GM12878 (cell line): ENCODE results near the gene VEPH1. TPM values are rescaled to one million over a fixed set of nuclear protein-coding genes. Genes with fewer than 3 reads are reported as not detected.

Source experiments
- ATAC-seq: fragments of 200-7000 bp; cut with Tn5 transposase; 3 replicates; pipeline ENCODE4 v1.9.1; 2020; ENCODE audit warnings: mild to moderate bottlenecking, moderate library complexity
- BruUV-seq: library from RNA; stranded (reverse); fragments of 400-500 nt; replicated peaks from 2 replicates; lab custom pipeline; 2021; lab: Mats Ljungman, UMichigan
- CTCF ChIA-PET: fragments of 300-600 bp; sonication (Branson Sonifier 250); formaldehyde crosslinking; extraction: SDS; loops from one replicate; lab custom pipeline; 2021; ENCODE audit warnings: inconsistent platforms; lab: Yijun Ruan, JAX
- POLR2A ChIA-PET: fragments of 350-600 bp; formaldehyde crosslinking; extraction: SDS; loops from one replicate; lab custom pipeline; 2021; ENCODE audit warnings: inconsistent platforms; lab: Charles Lee
- RAD21 ChIA-PET: fragments of 300-600 bp; sonication (Branson Sonifier 250); formaldehyde crosslinking; loops from one replicate; lab custom pipeline; 2023; ENCODE audit warnings: antibody characterized with exemption; ENCODE audit not compliant: unreplicated experiment; lab: Charles Lee
- SMC1A ChIA-PET: fragments of 300-600 bp; sonication (Branson Sonifier 250); formaldehyde crosslinking; loops from one replicate; lab custom pipeline; 2023; ENCODE audit not compliant: unreplicated experiment, uncharacterized antibody; lab: Charles Lee
- DNase-seq: peaks from one replicate; pipeline ENCODE4 v3.0.0-alpha.2; 2011; ENCODE audit warnings: low read depth, low spot score
- FAIRE-seq: peaks from 3 replicates; lab custom pipeline; 2011; peaks lifted over from hg19 to GRCh38; lab: Jason Lieb, UNC
- H2AFZ ChIP-seq: 2 replicates; pipeline ENCODE4 v1.6.0; 2011; ENCODE audit warnings: low read depth, low read length, control low read depth; ENCODE audit not compliant: control insufficient read depth
- H3K27ac ChIP-seq: 2 replicates; pipeline ENCODE4 v1.5.1; 2011; ENCODE audit warnings: control low read depth; ENCODE audit not compliant: control insufficient read depth, insufficient read depth
- H3K27me3 ChIP-seq, 2 experiments: replicated peaks in 1 of 2; 2 replicates each; pipeline versions ENCODE4 v1.6.0 to v1.6.1; 2011; ENCODE audit warnings: low read length in 1 of 2; ENCODE audit not compliant: control insufficient read depth in 2 of 2, insufficient read depth in 2 of 2
- H3K36me3 ChIP-seq, 2 experiments: 2 replicates each; pipeline ENCODE4 v1.5.1; 2011; ENCODE audit warnings: low read length in 1 of 2; ENCODE audit not compliant: control insufficient read depth in 2 of 2, insufficient read depth in 2 of 2
- H3K4me1 ChIP-seq: 2 replicates; pipeline ENCODE4 v1.6.1; 2011; ENCODE audit warnings: mild to moderate bottlenecking, low read length, moderate library complexity, mixed read lengths; ENCODE audit not compliant: control insufficient read depth, insufficient read depth
- H3K4me2 ChIP-seq: 2 replicates; pipeline ENCODE4 v1.6.0; 2011; ENCODE audit warnings: control low read depth; ENCODE audit not compliant: control insufficient read depth, insufficient read depth
- H3K4me3 ChIP-seq: fragments of 200-600 bp; sonication (generic); 2 replicates; pipeline ENCODE4 v1.5.1; 2016
- H3K79me2 ChIP-seq: 2 replicates; pipeline ENCODE4 v1.6.0; 2011; ENCODE audit warnings: low read length; ENCODE audit not compliant: control insufficient read depth, insufficient read depth
- H3K9ac ChIP-seq: 2 replicates; pipeline ENCODE4 v1.8.0; 2011; ENCODE audit warnings: low read length, control low read depth, mixed read lengths; ENCODE audit not compliant: control insufficient read depth, insufficient read depth
- H3K9me3 ChIP-seq: replicated peaks from 3 replicates; pipeline ENCODE4 v1.5.1; 2011; ENCODE audit warnings: mild to moderate bottlenecking, low read length; ENCODE audit not compliant: control insufficient read depth, insufficient read depth
- H4K20me1 ChIP-seq: 2 replicates; pipeline ENCODE4 v1.6.0; 2011; ENCODE audit not compliant: control insufficient read depth, insufficient read depth
- KAT2A ChIP-seq: conservative IDR thresholded peaks from 2 replicates; pipeline ENCODE4 v1.6.1; 2011; ENCODE audit warnings: low read depth, low read length; ENCODE audit not compliant: control insufficient read depth
- MTA2 ChIP-seq: fragments of 450-650 bp; IDR thresholded peaks from 2 replicates; pipeline ENCODE4 v1.6.1; 2016; ENCODE audit warnings: low read depth, mild to moderate bottlenecking, moderate library complexity
- PRDM15 ChIP-seq: fragments of 450-650 bp; formaldehyde crosslinking; IDR thresholded peaks from 2 replicates; pipeline ENCODE4 v1.4.0; 2020; ENCODE audit warnings: mild to moderate bottlenecking, moderate library complexity
- RAD21 ChIP-seq: IDR thresholded peaks from 2 replicates; pipeline ENCODE4 v1.6.1; 2011; ENCODE audit warnings: mild to moderate bottlenecking, low read depth, low read length, moderate library complexity; ENCODE audit not compliant: insufficient read depth
- ZNF24 ChIP-seq: fragments of 450-650 bp; IDR thresholded peaks from 2 replicates; pipeline ENCODE4 v1.6.1; 2017; ENCODE audit warnings: antibody characterized with exemption, mild to moderate bottlenecking
- WGBS: methylation state at CpG from one replicate; pipeline ENCODE4 v1.1.6; 2016; ENCODE audit warnings: low lambda C conversion rate; ENCODE audit not compliant: insufficient replicate concordance, insufficient coverage; ENCODE audit errors: missing lambda C conversion rate; 5-methylcytosine and 5-hydroxymethylcytosine counted together
- in situ Hi-C: fragments of 300-500 bp; cut with MboI; formaldehyde crosslinking; loops from 9 replicates; pipeline ENCODE4 v1.14.3; 2018; ENCODE audit warnings: mixed read lengths
- intact Hi-C: fragments of 100-400 bp; cut with micrococcal nuclease; formaldehyde crosslinking; loops from one replicate; pipeline ENCODE4 v1.14.2; 2022; ENCODE audit not compliant: unreplicated experiment
- polyA plus RNA-seq, 11 experiments: library from polyadenylated mRNA; depleted of rRNA in 4 of 11; unstranded in 6 of 11; stranded (reverse) in 5 of 11; fragments of >200 nt; fragmentation: Nextera tagmentation in 4 of 11; fragmentation: Illumina TruSeq in 1 of 11; extraction: Ambion mirVana in 4 of 11; extraction: Trizol in 1 of 11; gene quantifications; 1 replicate in 1 of 11; 2 replicates in 10 of 11; pipeline versions ENCODE4 v1.2.1 to v1.2.3, GENCODE V29; 2011 to 2016; ENCODE audit warnings: inconsistent platforms in 2 of 11, missing spikeins in 2 of 11, low read depth in 1 of 11
- total RNA-seq, 4 experiments: library from RNA; depleted of rRNA in 3 of 4; stranded (reverse); fragments of >200 nt in 3 of 4; fragmentation: Illumina TruSeq in 1 of 4; extraction: Trizol in 1 of 4; gene quantifications; 2 replicates each; pipeline versions ENCODE4 v1.2.1 to v1.2.3, GENCODE V29; 2013 to 2021
- TF ChIP-seq, protein P1 (sequence below): fragments of 450-650 bp; IDR thresholded peaks from 2 replicates; pipeline ENCODE4 v1.6.1; 2017; ENCODE audit warnings: antibody characterized with exemption, mild to moderate bottlenecking, moderate library complexity
- TF ChIP-seq, protein P2 (sequence below), 3 experiments: IDR thresholded peaks in 2 of 3; conservative IDR thresholded peaks in 1 of 3; 2 replicates each; pipeline ENCODE4 v1.5.1; 2011; ENCODE audit warnings: low read depth in 3 of 3, low read length in 3 of 3, mild to moderate bottlenecking in 3 of 3, control low read depth in 2 of 3, moderate library complexity in 2 of 3, inconsistent platforms in 1 of 3, mixed read lengths in 1 of 3; ENCODE audit not compliant: control insufficient read depth in 2 of 3, insufficient read depth in 1 of 3; ENCODE audit errors: extremely low read depth in 1 of 3

Gene VEPH1
- total and polyA plus RNA-seq, 10 of the 15 experiments (the other 5 are each of a cell fraction or from before 2014, with no cell fraction given), result 0.04 to 0.26 (median 0.17) TPM; not detected in 7

DNA sequence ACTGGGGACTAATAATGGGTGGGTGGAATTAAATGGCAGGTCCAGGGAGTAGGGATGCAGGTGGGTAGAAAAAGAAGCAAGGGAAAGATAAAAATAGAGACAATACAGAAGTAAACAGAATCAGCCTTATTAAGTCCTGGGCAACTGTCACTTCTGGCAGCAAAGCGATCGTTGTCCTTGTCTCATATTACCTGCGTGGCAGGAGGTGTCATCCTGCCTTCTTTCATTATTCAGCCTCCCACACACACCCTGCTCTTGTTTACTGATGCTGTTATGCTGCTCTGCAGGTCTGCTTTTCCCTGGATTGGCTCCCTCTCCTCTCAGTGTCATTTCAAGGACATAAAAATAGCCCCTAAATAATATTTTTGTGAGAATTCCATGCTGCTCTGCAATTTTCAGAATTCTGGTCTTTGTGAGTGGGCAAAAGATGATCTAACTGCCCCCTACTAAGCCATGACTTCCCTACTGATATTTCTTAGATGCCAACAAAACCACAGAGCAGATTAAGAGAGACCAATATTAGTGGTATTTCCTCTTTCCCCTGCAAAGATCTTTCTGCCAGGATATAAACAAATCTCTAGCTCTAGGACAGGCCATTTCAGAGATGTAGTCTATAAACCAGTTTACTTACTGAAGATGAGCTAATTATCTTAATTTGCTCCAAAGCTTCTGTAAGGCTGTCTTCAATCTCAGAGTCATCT, 8.5 kb downstream of the VEPH1 start (continued):
- TF ChIP-seq, protein P1, sequence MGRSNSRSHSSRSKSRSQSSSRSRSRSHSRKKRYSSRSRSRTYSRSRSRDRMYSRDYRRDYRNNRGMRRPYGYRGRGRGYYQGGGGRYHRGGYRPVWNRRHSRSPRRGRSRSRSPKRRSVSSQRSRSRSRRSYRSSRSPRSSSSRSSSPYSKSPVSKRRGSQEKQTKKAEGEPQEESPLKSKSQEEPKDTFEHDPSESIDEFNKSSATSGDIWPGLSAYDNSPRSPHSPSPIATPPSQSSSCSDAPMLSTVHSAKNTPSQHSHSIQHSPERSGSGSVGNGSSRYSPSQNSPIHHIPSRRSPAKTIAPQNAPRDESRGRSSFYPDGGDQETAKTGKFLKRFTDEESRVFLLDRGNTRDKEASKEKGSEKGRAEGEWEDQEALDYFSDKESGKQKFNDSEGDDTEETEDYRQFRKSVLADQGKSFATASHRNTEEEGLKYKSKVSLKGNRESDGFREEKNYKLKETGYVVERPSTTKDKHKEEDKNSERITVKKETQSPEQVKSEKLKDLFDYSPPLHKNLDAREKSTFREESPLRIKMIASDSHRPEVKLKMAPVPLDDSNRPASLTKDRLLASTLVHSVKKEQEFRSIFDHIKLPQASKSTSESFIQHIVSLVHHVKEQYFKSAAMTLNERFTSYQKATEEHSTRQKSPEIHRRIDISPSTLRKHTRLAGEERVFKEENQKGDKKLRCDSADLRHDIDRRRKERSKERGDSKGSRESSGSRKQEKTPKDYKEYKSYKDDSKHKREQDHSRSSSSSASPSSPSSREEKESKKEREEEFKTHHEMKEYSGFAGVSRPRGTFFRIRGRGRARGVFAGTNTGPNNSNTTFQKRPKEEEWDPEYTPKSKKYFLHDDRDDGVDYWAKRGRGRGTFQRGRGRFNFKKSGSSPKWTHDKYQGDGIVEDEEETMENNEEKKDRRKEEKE, result no peak

DNA sequence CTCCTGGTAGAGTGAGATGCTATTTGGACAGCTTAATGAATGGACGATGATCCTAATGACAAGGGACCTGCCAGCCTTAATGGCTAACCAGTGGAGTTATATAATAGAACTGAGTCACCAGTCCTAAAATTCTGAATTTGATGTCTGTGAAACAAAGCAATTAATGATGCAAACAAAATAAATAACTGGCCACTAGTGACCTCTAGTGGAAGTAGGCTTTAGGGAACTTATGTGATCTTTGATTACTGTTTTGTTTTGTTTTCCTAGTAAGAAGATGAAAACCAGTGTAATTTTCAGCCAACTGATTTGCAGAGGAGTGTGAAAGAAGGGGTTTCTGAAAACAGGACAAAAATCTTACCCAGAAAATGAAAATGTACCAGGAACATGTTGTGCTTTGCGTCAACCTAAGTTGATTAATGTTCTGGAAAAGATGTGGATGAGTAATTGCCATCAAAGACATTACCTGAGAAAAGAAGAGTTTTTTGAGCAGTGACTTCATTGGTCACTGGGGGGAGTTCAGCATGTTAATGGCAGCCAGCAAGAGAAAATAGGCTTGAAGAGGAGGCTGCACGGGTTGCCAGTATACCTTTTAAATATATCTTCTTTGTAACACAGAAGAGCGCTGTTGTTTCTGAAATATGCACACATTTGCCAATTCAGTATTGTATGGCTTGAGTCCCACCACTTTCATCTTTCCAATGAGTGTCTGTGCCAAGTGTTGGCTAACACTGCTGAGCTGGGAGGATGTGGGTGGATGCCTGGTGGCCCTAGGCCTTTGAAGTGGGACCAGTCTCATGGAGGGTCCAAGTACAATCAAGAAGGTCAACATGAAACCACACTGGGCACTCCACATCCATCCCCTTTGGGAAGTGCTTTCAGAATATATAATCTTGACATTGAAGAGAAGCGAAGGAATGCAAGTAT, 9.3 kb downstream of the VEPH1 start:
- 10% methylated on average over 5 of the region's 5 CpGs for WGBS
- ChIA-PET CTCF (interaction anchor here (0.7 to 1.5 kb wide), 5 partner anchors 39 to 333 kb away, joined by 3 to 5 read pairs (median 4); no protein-coding TSS in a partner anchor), POLR2A (no interaction called here), RAD21 (no interaction called here), SMC1A (interaction anchor here (1.3 kb wide), 1 partner anchor 11 kb away, joined by 3 read pairs; no protein-coding TSS in a partner anchor)
- Histone ChIP-seq H3K4me2 (no peak overlapping the region), H3K79me2 (no peaks in the 10 kb centered on the region), H3K9me3 (no peaks in the 10 kb centered on the region), H3K27me3 (no peaks in the 10 kb centered on the region; a peak in 2 of 4 replicates), H3K4me3 (no peak overlapping the region), H2AFZ (no peak overlapping the region), H3K27ac (no peak overlapping the region), H3K9ac (no peak overlapping the region), H4K20me1 (no peaks in the 10 kb centered on the region), H3K4me1 (no peaks in the 10 kb centered on the region), H3K36me3 (no peaks in the 10 kb centered on the region)
- in situ Hi-C loops (no loop called here), intact Hi-C loops (loop anchor here (5.0 to 10.0 kb wide), 3 partner anchors 139 to 292 kb away; no protein-coding TSS in a partner anchor)
- TF ChIP-seq KAT2A, result no peak
- TF ChIP-seq RAD21, result peak; percentile 43
- TF ChIP-seq, protein P2, sequence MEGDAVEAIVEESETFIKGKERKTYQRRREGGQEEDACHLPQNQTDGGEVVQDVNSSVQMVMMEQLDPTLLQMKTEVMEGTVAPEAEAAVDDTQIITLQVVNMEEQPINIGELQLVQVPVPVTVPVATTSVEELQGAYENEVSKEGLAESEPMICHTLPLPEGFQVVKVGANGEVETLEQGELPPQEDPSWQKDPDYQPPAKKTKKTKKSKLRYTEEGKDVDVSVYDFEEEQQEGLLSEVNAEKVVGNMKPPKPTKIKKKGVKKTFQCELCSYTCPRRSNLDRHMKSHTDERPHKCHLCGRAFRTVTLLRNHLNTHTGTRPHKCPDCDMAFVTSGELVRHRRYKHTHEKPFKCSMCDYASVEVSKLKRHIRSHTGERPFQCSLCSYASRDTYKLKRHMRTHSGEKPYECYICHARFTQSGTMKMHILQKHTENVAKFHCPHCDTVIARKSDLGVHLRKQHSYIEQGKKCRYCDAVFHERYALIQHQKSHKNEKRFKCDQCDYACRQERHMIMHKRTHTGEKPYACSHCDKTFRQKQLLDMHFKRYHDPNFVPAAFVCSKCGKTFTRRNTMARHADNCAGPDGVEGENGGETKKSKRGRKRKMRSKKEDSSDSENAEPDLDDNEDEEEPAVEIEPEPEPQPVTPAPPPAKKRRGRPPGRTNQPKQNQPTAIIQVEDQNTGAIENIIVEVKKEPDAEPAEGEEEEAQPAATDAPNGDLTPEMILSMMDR (IDR thresholded peaks at IDR 0.05 in 2 of 3, conservative IDR thresholded peaks at IDR 0.05 in 1 of 3; ENCODE audit: control insufficient read depth in 2 of 3, extremely low read depth in 1 of 3, insufficient read depth in 1 of 3, low read depth in 3 of 3, low read length in 3 of 3), result peak; percentile 39 to 58 (median 55); a peak in 5 of 6 replicates
- 0 out of 2 replicates have a peak, but pooled peaks have one; percentile 15 for TF ChIP-seq ZNF24
- no peak for TF ChIP-seq MTA2
- TF ChIP-seq PRDM15 (CRISPR knock-in tag), result no peak
- FAIRE-seq (peak; percentile 47), DNase-seq (no peak), ATAC-seq (peak; percentile 48)
- BruUV-seq, result no TSS peak
